IMR-90 (cell line): ENCODE data around the gene KIF6. TPM values are rescaled to one million over a fixed set of nuclear protein-coding genes. Genes with fewer than 3 reads are reported as not detected.

Source experiments
- ATAC-seq: fragments of 200-7000 bp; cut with Tn5 transposase; 2 replicates; pipeline ENCODE4 v1.9.1; 2020; ENCODE audit warnings: low read depth, mild to moderate bottlenecking, moderate library complexity
- BruUV-seq: library from RNA; stranded (reverse); fragments of 400-500 nt; replicated peaks from 2 replicates; lab custom pipeline; 2021; lab: Mats Ljungman, UMichigan
- CTCF ChIA-PET: fragments of 300-600 bp; formaldehyde crosslinking; extraction: SDS; loops from one replicate; lab custom pipeline; 2021; ENCODE audit warnings: antibody characterized with exemption; lab: Yijun Ruan, JAX
- POLR2A ChIA-PET: fragments of 300-600 bp; sonication (Branson Sonifier 250); formaldehyde crosslinking; loops from one replicate; lab custom pipeline; 2022; ENCODE audit warnings: antibody characterized with exemption; ENCODE audit not compliant: unreplicated experiment; lab: Charles Lee
- DNase-seq: peaks from one replicate; pipeline ENCODE4 v3.0.0; 2013
- H2AFZ ChIP-seq: replicated peaks from 2 replicates; pipeline ENCODE3; 2013; ENCODE audit warnings: low read length, mild to moderate bottlenecking; ENCODE audit not compliant: poor library complexity
- H2AK5ac ChIP-seq: 2 replicates; pipeline ENCODE4 v1.6.1; 2013; ENCODE audit warnings: low read depth, low read length, inconsistent platforms
- H2AK9ac ChIP-seq: replicated peaks from 2 replicates; pipeline ENCODE3; 2013; ENCODE audit warnings: mild to moderate bottlenecking, low read depth, low read length, moderate library complexity; ENCODE audit not compliant: poor library complexity
- H2BK120ac ChIP-seq: 2 replicates; pipeline ENCODE4 v1.6.1; 2013; ENCODE audit warnings: low read depth, low read length, inconsistent platforms
- H2BK15ac ChIP-seq: 3 replicates; pipeline ENCODE4 v1.6.1; 2013; ENCODE audit warnings: low read depth, low read length, inconsistent platforms
- H2BK20ac ChIP-seq: 2 replicates; pipeline ENCODE4 v1.6.1; 2013; ENCODE audit warnings: low read depth, mild to moderate bottlenecking, inconsistent platforms, low read length, moderate library complexity
- H2BK5ac ChIP-seq: 2 replicates; pipeline ENCODE4 v1.6.1; 2013; ENCODE audit warnings: mild to moderate bottlenecking, low read depth, low read length, inconsistent platforms; ENCODE audit not compliant: poor library complexity, severe bottlenecking
- H3K14ac ChIP-seq: replicated peaks from 2 replicates; pipeline ENCODE4 v1.6.1; 2013; ENCODE audit warnings: low read depth, low read length, inconsistent platforms
- H3K18ac ChIP-seq: 2 replicates; pipeline ENCODE4 v1.6.1; 2013; ENCODE audit warnings: low read depth, low read length, control low read depth
- H3K23ac ChIP-seq: 2 replicates; pipeline ENCODE4 v1.6.1; 2013; ENCODE audit warnings: low read depth, low read length, inconsistent platforms
- H3K27ac ChIP-seq: 2 replicates; pipeline ENCODE4 v1.5.1; 2013; ENCODE audit warnings: mild to moderate bottlenecking, control low read depth, low read length; ENCODE audit not compliant: insufficient read depth
- H3K27me3 ChIP-seq: 2 replicates; pipeline ENCODE4 v1.6.1; 2013; ENCODE audit warnings: low read length; ENCODE audit not compliant: control insufficient read depth, insufficient read depth
- H3K36me3 ChIP-seq: 2 replicates; pipeline ENCODE4 v1.6.1; 2013; ENCODE audit warnings: low read length, mixed read lengths; ENCODE audit not compliant: control insufficient read depth, insufficient read depth
- H3K4ac ChIP-seq: 2 replicates; pipeline ENCODE4 v1.6.1; 2013; ENCODE audit warnings: low read depth, low read length, inconsistent platforms
- H3K4me1 ChIP-seq: 2 replicates; pipeline ENCODE4 v1.6.1; 2013; ENCODE audit warnings: low read length, mixed read lengths; ENCODE audit not compliant: control insufficient read depth, insufficient read depth
- H3K4me2 ChIP-seq: 2 replicates; pipeline ENCODE4 v1.6.1; 2013; ENCODE audit warnings: low read depth, mild to moderate bottlenecking, control low read depth, low read length, moderate library complexity
- H3K4me3 ChIP-seq: 2 replicates; pipeline ENCODE4 v1.5.1; 2013; ENCODE audit warnings: low read depth, mild to moderate bottlenecking, control low read depth, low read length, moderate library complexity; ENCODE audit not compliant: insufficient read depth
- H3K56ac ChIP-seq: 2 replicates; pipeline ENCODE4 v1.6.1; 2013; ENCODE audit warnings: low read length, inconsistent platforms; ENCODE audit not compliant: insufficient read depth; ENCODE audit errors: extremely low read depth
- H3K79me1 ChIP-seq, 2 experiments: 2 replicates each; pipeline ENCODE4 v1.6.1; 2013; ENCODE audit warnings: low read length in 2 of 2, inconsistent platforms in 1 of 2, low read depth in 1 of 2
- H3K9ac ChIP-seq: 2 replicates; pipeline ENCODE4 v1.6.1; 2013; ENCODE audit warnings: low read depth, low read length, control low read depth
- H3K9me1 ChIP-seq: 2 replicates; pipeline ENCODE4 v1.6.1; 2013; ENCODE audit warnings: low read length, inconsistent platforms; ENCODE audit not compliant: insufficient read depth
- H3K9me3 ChIP-seq: 2 replicates; pipeline ENCODE4 v1.6.1; 2013; ENCODE audit warnings: low read length; ENCODE audit not compliant: control insufficient read depth, insufficient read depth
- H4K20me1 ChIP-seq: 2 replicates; pipeline ENCODE4 v1.6.1; 2013; ENCODE audit warnings: low read length, inconsistent platforms; ENCODE audit not compliant: insufficient read depth
- H4K5ac ChIP-seq: 2 replicates; pipeline ENCODE4 v1.6.1; 2013; ENCODE audit warnings: mild to moderate bottlenecking, low read depth, low read length, control low read depth
- H4K8ac ChIP-seq, 2 experiments: 2 replicates each; pipeline ENCODE4 v1.6.1; 2013; ENCODE audit warnings: low read depth in 2 of 2, low read length in 2 of 2, control low read depth in 1 of 2, inconsistent platforms in 1 of 2
- H4K91ac ChIP-seq: 2 replicates; pipeline ENCODE4 v1.6.1; 2013; ENCODE audit warnings: low read depth, low read length, inconsistent platforms; ENCODE audit not compliant: insufficient read depth
- BHLHE40 ChIP-seq: fragments of 150-350 bp; IDR thresholded peaks from 2 replicates; pipeline ENCODE4 v1.6.1; 2016; ENCODE audit warnings: mild to moderate bottlenecking, low read depth, low read length
- CEBPB ChIP-seq: IDR thresholded peaks from 2 replicates; pipeline ENCODE4 v1.6.1; 2012; ENCODE audit warnings: low read depth, low read length, improper control_type of control experiment
- CHD1 ChIP-seq: IDR thresholded peaks from 2 replicates; pipeline ENCODE4 v1.6.1; 2012; ENCODE audit warnings: low read depth, low read length, improper control_type of control experiment
- CTCF ChIP-seq: conservative IDR thresholded peaks from 2 replicates; pipeline ENCODE4 v1.5.1; 2012; ENCODE audit warnings: mild to moderate bottlenecking, low read depth, low read length, improper control_type of control experiment
- MAZ ChIP-seq: IDR thresholded peaks from 2 replicates; pipeline ENCODE4 v1.6.1; 2012; ENCODE audit warnings: low read depth, mild to moderate bottlenecking, low read length, improper control_type of control experiment, moderate library complexity, borderline replicate concordance
- NFE2L2 ChIP-seq: fragments of 150-350 bp; IDR thresholded peaks from 2 replicates; pipeline ENCODE4 v1.6.1; 2016; ENCODE audit warnings: low read depth, mild to moderate bottlenecking, low read length
- POLR2A ChIP-seq: IDR thresholded peaks from 2 replicates; pipeline ENCODE4 v1.6.1; 2012; ENCODE audit warnings: mild to moderate bottlenecking, low read depth, low read length
- RAD21 ChIP-seq: IDR thresholded peaks from 2 replicates; pipeline ENCODE4 v1.6.1; 2012; ENCODE audit warnings: low read length, improper control_type of control experiment
- RCOR1 ChIP-seq: IDR thresholded peaks from 2 replicates; pipeline ENCODE4 v1.6.1; 2012; ENCODE audit warnings: mild to moderate bottlenecking, low read length, improper control_type of control experiment; ENCODE audit not compliant: insufficient replicate concordance
- RFX5 ChIP-seq: IDR thresholded peaks from 2 replicates; pipeline ENCODE4 v1.8.0; 2012; ENCODE audit warnings: low read depth, mild to moderate bottlenecking, low read length, moderate library complexity
- SMC3 ChIP-seq: fragments of 150-350 bp; IDR thresholded peaks from 2 replicates; pipeline ENCODE4 v1.6.1; 2016; ENCODE audit warnings: low read depth, mild to moderate bottlenecking, antibody characterized with exemption, low read length, moderate library complexity
- WGBS, 2 experiments: methylation state at CpG; one replicate each; pipeline versions ENCODE4 v1.1.5 to v1.1.7; 2013; ENCODE audit warnings: missing lambda C conversion rate in 2 of 2; ENCODE audit not compliant: insufficient read length in 1 of 2; ENCODE audit errors: extremely low coverage in 2 of 2; 5-methylcytosine and 5-hydroxymethylcytosine counted together
- dilution Hi-C: fragments of 300-500 bp; cut with HindIII; formaldehyde crosslinking; loops from one replicate; pipeline ENCODE4 v1.14.3; 2018; ENCODE audit warnings: low sequenced_read_pairs; ENCODE audit not compliant: unreplicated experiment
- in situ Hi-C: fragments of 300-500 bp; cut with MboI; formaldehyde crosslinking; loops from 3 replicates; pipeline ENCODE4 v1.14.3; 2019; ENCODE audit warnings: low sequenced_read_pairs, inconsistent platforms, mixed read lengths
- intact Hi-C: fragments of 100-400 bp; cut with micrococcal nuclease; formaldehyde crosslinking; loops from 2 replicates; pipeline ENCODE4 v1.10.0; 2022
- polyA plus RNA-seq, 3 experiments: library from polyadenylated mRNA; depleted of rRNA; stranded (reverse); fragments of >200 nt; gene quantifications; 2 replicates each; pipeline ENCODE4 v1.2.3, GENCODE V29; 2012; ENCODE audit warnings: low replicate concordance in 1 of 3
- total RNA-seq: library from RNA; depleted of rRNA; stranded (reverse); fragments of >200 nt; gene quantifications from 2 replicates; pipeline ENCODE4 v1.2.3, GENCODE V29; 2012
- TF ChIP-seq, protein P1 (sequence below): fragments of 150-350 bp; IDR thresholded peaks from 2 replicates; pipeline ENCODE4 v1.6.1; 2016; ENCODE audit warnings: low read depth, mild to moderate bottlenecking, low read length, moderate library complexity, borderline replicate concordance

The KIF6 gene
- total and polyA plus RNA-seq, 2 of the 4 experiments (the other 2 are of a cell fraction): under 0.01 to 0.10 TPM

GRCh38 chr6:39313526-39314272, 411.5 kb downstream of the KIF6 start:
- H3K9ac ChIP-seq: no peak overlapping the region
- dilution Hi-C loops (no loop called here), in situ Hi-C loops (no loop called here), intact Hi-C loops (no loop called here)
- no peak overlapping the region for H3K56ac ChIP-seq
- H3K14ac ChIP-seq: no peak overlapping the region
- BruUV-seq: no TSS peak
- peaks cover 32% of the 10 kb centered on the region; the same call in 1 of the 2 replicates for H3K27me3 ChIP-seq
- no peaks in the 10 kb centered on the region for H4K20me1 ChIP-seq
- no peak overlapping the region for H2BK15ac ChIP-seq
- DNase-seq (no peak), ATAC-seq (no peak)
- H3K4ac ChIP-seq: no peak overlapping the region
- H2AK9ac ChIP-seq: no peak overlapping the region
- no peak overlapping the region for H4K91ac ChIP-seq
- POLR2A ChIA-PET: no interaction called here
- H3K27ac ChIP-seq: no peak overlapping the region
- no peak overlapping the region for H3K4me3 ChIP-seq
- H4K5ac ChIP-seq: no peak overlapping the region
- H3K36me3 ChIP-seq: no peaks in the 10 kb centered on the region
- H3K9me1 ChIP-seq: no peaks in the 10 kb centered on the region
- CTCF ChIA-PET: no interaction called here
- no peaks in the 10 kb centered on the region for H3K4me1 ChIP-seq
- no peaks in the 10 kb centered on the region for H3K9me3 ChIP-seq
- no peak overlapping the region for H3K23ac ChIP-seq
- no peak overlapping the region for H2BK20ac ChIP-seq
- no peak overlapping the region for H2AK5ac ChIP-seq
- no peaks in the 10 kb centered on the region for H3K79me1 ChIP-seq
- no peak for TF ChIP-seq CTCF
- TF ChIP-seq, protein P1, sequence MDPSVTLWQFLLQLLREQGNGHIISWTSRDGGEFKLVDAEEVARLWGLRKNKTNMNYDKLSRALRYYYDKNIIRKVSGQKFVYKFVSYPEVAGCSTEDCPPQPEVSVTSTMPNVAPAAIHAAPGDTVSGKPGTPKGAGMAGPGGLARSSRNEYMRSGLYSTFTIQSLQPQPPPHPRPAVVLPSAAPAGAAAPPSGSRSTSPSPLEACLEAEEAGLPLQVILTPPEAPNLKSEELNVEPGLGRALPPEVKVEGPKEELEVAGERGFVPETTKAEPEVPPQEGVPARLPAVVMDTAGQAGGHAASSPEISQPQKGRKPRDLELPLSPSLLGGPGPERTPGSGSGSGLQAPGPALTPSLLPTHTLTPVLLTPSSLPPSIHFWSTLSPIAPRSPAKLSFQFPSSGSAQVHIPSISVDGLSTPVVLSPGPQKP: no peak
- TF ChIP-seq SMC3: no peak
- TF ChIP-seq BHLHE40: no peak
- TF ChIP-seq RCOR1: no peak
- no peak for TF ChIP-seq CEBPB
- TF ChIP-seq RAD21: no peak
- TF ChIP-seq NFE2L2: no peak
- no peak for TF ChIP-seq CHD1
- no peak for TF ChIP-seq RFX5
- no peak for TF ChIP-seq MAZ
- TF ChIP-seq POLR2A: no peak
- no peak overlapping the region for H3K4me2 ChIP-seq
- H2BK5ac ChIP-seq: no peak overlapping the region
- 3% methylated on average over 60 of the region's 80 CpGs; no CpG with 5 or more reads in 1 of the 2 experiments for WGBS, 2 experiments
- no peak overlapping the region for H3K18ac ChIP-seq
- no peak overlapping the region for H4K8ac ChIP-seq
- no peak overlapping the region for H2BK120ac ChIP-seq
- H2AFZ ChIP-seq: no peak overlapping the region
